ENCODE results near the gene NDUFS2.
"Not testable (repeated sequence)": the region's sequence is repeated elsewhere in the genome, so short reads cannot be mapped to it uniquely, and the experiment has no call there.

NDUFS2 gene

GRCh38 chr1:161251579-161251978 lies 49.4 kb downstream of the NDUFS2 start:
- H3K4me3 ChIP-seq (ENCODE audit: low read depth, low read length): no peak overlapping the region
- no peak for DNase-seq (ENCODE audit: low read depth)
- TF ChIP-seq, protein P1, sequence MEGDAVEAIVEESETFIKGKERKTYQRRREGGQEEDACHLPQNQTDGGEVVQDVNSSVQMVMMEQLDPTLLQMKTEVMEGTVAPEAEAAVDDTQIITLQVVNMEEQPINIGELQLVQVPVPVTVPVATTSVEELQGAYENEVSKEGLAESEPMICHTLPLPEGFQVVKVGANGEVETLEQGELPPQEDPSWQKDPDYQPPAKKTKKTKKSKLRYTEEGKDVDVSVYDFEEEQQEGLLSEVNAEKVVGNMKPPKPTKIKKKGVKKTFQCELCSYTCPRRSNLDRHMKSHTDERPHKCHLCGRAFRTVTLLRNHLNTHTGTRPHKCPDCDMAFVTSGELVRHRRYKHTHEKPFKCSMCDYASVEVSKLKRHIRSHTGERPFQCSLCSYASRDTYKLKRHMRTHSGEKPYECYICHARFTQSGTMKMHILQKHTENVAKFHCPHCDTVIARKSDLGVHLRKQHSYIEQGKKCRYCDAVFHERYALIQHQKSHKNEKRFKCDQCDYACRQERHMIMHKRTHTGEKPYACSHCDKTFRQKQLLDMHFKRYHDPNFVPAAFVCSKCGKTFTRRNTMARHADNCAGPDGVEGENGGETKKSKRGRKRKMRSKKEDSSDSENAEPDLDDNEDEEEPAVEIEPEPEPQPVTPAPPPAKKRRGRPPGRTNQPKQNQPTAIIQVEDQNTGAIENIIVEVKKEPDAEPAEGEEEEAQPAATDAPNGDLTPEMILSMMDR (IDR thresholded peaks at IDR 0.05; ENCODE audit: low read depth, low read length, missing control alignments): no peak
- in situ Hi-C loops (cut with HindIII; ENCODE audit: low sequenced_read_pairs): no loop called here

GRCh38 chr1:161255302-161255701 lies 53.1 kb downstream of the NDUFS2 start:
- in situ Hi-C loops (cut with HindIII; ENCODE audit: low sequenced_read_pairs); DNase-seq (ENCODE audit: low read depth); H3K4me3 ChIP-seq (ENCODE audit: low read depth, low read length): not testable (repeated sequence)

DNA sequence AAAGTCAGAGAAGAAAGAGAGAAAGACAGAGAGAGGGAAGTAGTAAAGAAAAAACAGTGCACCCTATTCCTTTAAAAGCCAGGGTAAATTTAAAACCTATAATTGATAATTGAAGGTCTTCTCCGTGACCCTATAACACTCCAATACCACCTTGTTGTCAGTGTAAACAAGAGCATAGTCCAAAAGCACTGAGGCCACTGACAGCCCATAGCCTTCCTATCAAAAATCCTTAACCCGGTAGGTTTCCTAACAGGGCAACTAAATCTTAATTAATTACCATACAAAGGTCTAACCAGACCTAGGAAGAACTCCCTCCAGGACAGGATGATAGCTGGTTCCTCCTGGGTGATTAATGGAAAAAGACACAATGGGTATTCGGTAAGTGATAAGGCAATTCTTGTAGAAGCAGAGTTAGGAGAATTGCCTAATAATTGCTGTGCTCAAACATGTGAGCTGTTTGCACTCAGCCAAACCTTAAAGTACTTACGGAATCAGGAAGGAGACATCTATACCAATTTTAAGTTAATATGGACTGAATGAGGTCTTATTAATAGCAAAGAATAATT lies 53.9 kb downstream of the NDUFS2 start:
- in situ Hi-C loops (cut with HindIII; ENCODE audit: low sequenced_read_pairs); H3K4me3 ChIP-seq (ENCODE audit: low read depth, low read length): not testable (repeated sequence)

GRCh38 chr1:161257109-161257508 lies 54.9 kb downstream of the NDUFS2 start:
- H3K4me3 ChIP-seq (ENCODE audit: low read depth, low read length); DNase-seq (ENCODE audit: low read depth); in situ Hi-C loops (cut with HindIII; ENCODE audit: low sequenced_read_pairs): not testable (repeated sequence)

More for the DNA sequence above, 53.9 kb downstream of the NDUFS2 start:
- DNase-seq (ENCODE audit: low read depth): not testable (repeated sequence)

GRCh38 chr1:161258439-161259344 lies 56.5 kb downstream of the NDUFS2 start, which contains the start of gene PCP4L1:
PCP4L1 (plus strand) TSS chr1:161258745; CDS start chr1:161258975, 230 bp downstream.
- DNase-seq (ENCODE audit: low read depth): peak; percentile 13
- TF ChIP-seq, protein P1 (IDR thresholded peaks at IDR 0.05; ENCODE audit: low read depth, low read length, missing control alignments): no peak
- in situ Hi-C loops (cut with HindIII; ENCODE audit: low sequenced_read_pairs): no loop called here
- peak within 1 kb of the TSS; percentile 37 for H3K4me3 ChIP-seq (ENCODE audit: low read depth, low read length)

GRCh38 chr1:161259345-161259702 lies 57.2 kb downstream of the NDUFS2 start:
- in situ Hi-C loops (cut with HindIII; ENCODE audit: low sequenced_read_pairs): no loop called here
- no peak for DNase-seq (ENCODE audit: low read depth)
- H3K4me3 ChIP-seq (ENCODE audit: low read depth, low read length): no peak overlapping the region
- TF ChIP-seq, protein P1 (IDR thresholded peaks at IDR 0.05; ENCODE audit: low read depth, low read length, missing control alignments): no peak

- no peak overlapping the region for H3K4me3 ChIP-seq (ENCODE audit: low read depth, low read length)
- in situ Hi-C loops (cut with HindIII; ENCODE audit: low sequenced_read_pairs): no loop called here
- no peak for DNase-seq (ENCODE audit: low read depth)
- TF ChIP-seq, protein P1 (IDR thresholded peaks at IDR 0.05; ENCODE audit: low read depth, low read length, missing control alignments): no peak
Observed at GRCh38 chr1:161259765-161260164, 57.6 kb downstream of the NDUFS2 start.

All from astrocyte of the cerebellum (primary cell).